Activated effector memory CD4-positive, alpha-beta T cell treated with anti-CD3 and anti-CD28 coated beads, Interleukin-2, amount 50 U/mL, for 16 hours (primary cell): ENCODE results near the gene ZNF384.

ENCODE experiments used
- DNase-seq: peaks from one replicate; pipeline ENCODE4 v3.0.0-alpha.2; 2020

ZNF384 gene

DNA sequence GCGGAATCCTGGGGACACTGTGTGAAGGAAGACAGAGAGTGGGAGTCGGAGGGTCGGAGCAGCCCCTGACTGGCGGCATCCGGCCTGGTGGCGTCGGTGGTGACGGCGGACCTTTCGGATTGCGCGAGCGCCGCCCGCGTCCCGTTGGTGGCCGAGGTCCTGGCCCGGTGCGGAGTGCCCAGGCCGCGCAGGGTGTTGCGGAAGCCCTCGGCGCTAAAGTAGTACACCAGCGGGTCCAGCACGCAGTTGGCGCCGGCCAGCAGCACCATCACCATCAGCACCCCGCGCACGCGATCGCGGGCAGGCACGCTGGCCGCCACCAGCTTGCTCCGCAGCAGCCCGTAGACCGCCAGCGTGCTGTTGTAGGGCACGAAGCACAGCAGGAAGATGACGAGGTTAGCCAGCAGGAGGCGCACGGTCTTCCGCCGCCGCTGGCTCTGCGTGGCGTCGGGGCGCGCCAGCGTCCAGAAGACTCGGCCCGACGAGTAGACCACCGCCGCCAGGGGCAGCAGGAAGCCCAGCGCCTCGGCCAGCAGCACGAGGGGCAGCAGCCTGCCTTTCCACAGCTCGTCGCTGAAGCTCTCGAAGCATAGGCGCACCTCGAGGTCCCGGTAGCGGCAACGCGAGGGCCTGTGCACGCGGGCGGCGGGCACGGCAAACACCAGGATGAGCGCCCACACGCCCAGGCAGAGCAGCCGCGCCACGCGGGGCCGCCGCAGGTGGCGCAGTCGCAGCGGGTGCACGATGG is 68.9 kb downstream of the ZNF384 start:
- DNase-seq: peak; percentile 82

DNA sequence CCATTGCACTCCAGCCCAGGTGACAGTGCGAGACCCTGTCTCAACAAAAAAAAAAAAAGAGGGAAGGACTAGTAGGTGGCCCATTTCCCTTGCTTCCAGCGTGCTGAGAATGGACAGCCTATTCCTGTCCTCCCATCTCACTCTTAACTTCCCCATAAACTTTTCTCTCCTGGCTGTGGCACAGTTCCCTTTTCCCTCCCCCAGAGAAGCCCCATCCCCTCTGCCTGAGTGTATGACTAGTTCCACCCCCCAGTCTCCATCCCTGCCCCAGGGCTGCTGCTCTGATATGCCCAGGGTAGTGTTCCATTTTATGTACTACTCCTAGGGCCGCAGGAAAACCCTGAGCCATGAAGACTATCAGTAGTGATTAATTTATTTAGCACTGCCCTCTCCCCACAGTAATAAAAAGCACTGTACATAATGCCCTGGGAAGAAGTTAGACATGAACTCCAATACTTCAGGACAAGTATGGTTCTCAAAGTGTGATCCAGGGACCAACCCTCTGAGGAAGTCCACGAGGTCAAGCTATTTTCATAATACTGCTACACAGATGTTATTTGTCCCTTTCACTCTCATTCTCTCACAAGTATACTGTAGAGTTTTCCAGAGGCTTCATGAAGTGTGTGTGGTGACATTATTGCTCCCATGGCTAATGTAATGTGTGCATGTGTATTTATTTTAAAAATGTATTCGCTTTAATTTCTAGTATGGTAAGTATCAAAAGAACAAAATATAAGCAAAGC is 70.5 kb downstream of the ZNF384 start:
- DNase-seq: no peak
